Urothelium cell line (cell line): ENCODE measurements around the gene GULP1.

Experiments
- DNase-seq: peaks from one replicate; pipeline ENCODE4 v3.0.0; 2011; ENCODE audit warnings: low spot score, mixed read lengths
- FAIRE-seq: peaks from 2 replicates; lab custom pipeline; 2011; peaks lifted over from hg19 to GRCh38; lab: Jason Lieb, UNC

GULP1 gene

DNA sequence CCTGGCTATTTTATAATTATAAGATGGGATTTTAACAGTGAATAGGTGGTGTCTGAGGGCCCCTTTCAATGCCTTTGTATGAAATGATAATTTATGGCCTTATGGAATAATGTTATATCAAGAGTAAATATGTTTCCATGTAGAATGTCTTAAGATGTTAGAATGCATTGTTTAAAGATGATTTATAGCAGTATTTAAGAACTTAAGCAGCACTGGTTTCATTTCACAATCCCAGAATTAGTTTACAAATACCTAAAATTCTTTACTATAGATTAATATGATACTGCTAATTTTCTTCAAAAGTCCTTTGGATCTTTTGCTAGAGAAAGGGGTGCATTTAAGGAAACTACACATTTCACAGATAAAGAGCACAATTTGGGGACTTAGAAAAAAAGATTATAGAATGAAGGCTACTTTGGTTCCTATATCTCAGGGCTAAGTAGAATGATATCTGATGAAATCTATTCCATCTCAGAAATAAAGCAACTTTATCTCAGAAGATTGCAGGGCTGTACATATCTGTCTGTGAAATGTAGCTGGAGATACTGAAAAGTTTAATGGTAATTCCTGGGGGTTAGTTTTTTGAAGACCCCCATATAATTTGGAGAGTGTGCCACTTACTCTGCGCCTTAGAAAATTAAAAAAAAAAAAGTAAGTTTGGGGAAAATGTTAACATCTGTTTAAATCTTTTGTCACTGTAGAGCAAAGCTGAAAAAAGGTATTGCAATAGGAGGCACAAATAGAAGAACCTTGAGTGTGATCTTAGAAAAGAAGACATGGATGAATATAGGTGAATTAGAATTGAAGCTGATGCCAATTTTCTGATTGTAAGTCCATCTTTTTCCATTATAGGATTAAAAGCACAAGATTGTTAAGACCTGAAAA is 123.4 kb downstream of the GULP1 start:
- DNase-seq (no peak), FAIRE-seq (no peak)

DNA sequence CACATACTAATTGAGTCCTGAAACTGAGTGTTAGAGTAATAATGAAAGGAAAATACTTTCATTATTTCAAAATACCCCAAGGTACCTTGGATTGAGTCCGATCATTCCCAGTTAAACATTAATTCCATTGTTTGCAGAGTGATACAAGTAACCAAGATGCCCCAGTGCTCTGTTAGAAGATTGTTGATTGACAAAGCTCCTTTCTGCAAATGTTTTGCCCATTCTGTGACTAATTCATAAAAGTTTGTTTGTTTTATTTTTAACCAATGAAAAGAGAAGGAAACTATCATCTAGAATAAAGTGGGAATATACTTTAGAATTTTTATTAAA is 124.0 kb downstream of the GULP1 start:
- DNase-seq (no peak), FAIRE-seq (no peak)

DNA sequence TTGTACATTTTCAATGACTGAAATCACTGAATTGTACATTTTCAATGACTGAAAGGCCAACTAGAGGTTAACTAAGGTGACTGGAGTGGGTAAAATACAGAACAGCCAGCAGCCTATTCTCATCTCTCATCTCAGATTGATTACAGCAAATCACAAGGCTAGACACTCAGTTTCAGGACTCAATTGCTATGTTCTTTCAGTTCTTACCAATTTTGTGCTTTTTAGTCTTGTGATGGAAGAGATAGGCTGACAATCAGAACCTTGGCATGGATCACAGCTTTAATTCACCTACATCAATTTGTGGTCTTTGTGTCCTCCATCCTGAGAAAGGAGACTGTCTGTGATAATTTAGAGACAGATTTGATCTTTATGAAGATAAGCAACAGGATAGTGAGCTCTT is 124.7 kb downstream of the GULP1 start:
- DNase-seq (no peak), FAIRE-seq (no peak)

DNA sequence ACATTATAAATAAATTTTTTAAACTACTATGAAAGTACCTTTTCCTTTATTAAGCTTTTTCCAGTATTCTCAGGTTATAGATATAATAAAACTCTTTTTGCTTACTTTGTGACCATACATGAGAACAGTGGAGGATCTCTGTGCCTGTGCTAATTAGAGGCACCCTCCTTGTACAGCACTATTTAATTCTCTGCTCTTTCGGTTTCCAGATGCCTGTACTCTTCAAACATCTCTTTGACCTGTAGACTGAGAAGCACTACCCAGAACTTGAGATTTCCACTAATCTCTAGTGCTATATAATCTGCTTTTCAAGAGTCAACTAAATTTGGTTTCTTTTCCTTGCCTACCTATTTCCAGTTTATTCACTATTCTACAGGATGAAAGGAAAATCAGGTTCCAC is 131.1 kb downstream of the GULP1 start:
- no peak for FAIRE-seq
- no peak for DNase-seq

DNA sequence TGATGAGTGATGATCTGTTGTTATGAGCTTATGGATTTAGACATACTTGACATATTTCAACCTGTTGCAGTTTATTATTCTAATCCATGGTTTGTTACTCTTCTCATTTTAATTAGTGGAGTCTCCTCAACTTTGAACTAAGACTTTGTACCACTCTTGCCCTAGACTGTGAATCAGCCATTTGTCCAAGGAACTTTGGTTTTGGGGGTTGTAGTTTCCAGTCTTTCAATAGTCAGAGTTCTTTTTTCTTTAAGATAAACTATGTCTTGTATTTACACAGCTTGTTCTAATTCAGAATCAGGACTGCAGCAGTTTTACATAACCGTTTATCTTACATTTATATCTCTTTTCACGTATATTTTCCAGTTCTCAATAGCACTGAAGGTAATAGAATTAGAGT is 133.6 kb downstream of the GULP1 start:
- no peak for DNase-seq
- no peak for FAIRE-seq

DNA sequence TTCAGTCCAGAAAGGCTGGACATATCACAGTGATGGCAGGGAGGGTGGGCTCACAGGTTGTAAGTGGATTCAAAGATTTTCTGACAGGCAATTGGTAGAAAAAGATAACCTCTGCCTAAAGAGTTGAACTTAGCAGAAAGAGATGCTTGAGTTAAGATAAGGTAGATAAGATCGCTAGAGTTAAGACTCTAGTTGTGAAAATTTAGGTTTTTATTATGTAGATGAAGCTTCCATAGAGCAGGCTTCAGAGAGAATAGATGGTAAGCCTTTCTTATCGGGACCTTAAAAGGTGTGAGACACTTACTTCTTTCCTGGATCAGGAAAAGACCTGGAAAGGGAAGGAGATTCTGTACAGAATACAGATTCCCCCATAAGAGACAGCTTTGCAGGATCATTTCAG is 134.4 kb downstream of the GULP1 start:
- FAIRE-seq = no peak
- no peak for DNase-seq

DNA sequence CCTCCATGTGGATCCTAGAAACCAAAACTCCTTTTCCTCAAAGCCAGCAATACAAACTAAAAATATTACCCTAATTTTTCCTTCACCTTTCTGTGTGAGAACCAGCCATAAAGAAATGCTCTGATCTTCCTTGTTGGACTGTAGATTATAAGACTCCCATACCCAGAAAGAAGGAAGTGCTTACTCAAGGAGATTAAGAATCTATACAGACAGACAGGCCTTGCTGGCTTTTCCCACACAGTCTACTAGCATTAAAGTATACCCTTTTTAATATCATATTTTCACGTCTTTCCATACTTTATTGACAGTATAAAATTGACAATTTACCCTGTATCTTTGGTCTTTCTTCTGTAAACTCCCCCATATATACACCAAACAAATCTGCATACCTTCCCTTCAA is 139.0 kb downstream of the GULP1 start:
- FAIRE-seq (no peak), DNase-seq (no peak)

DNA sequence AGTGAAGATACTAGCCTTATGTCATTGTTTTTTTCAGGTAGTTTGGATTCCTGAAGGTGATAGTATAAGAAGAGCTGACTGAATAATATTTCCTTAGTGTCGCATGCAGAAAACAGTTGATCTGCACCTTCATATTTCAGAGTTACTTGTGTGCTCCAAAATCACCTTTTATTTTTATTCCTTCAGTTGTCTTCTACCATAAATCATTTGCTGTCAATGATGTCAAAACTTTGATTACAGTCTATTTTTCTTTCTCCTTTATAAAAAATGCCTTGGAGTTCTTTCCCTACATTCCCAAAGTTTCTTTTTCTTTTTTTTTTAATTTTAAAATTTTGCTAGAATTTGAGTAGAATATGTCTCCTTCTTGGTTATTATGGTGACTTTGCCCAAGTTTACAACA is 142.3 kb downstream of the GULP1 start:
- FAIRE-seq (no peak), DNase-seq (no peak)

DNA sequence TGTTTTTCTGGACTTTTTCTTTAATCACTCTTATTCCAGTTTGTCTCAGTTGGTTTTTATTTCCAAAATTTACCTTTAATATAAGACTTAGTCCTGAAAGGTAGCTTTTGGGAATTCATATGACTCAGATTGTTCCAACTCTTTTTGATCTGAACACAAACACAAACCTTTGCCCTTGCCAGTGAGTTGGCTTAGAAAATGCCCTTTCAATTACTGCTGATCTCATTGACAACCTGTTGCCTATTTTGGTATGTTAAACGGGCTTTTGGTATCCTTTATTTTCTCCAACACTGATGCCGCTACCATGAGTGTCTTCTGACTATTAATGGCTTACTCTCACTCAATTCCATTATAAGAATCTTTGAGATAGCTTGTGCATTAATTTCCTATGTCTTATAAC is 143.4 kb downstream of the GULP1 start:
- FAIRE-seq = no peak
- no peak for DNase-seq

DNA sequence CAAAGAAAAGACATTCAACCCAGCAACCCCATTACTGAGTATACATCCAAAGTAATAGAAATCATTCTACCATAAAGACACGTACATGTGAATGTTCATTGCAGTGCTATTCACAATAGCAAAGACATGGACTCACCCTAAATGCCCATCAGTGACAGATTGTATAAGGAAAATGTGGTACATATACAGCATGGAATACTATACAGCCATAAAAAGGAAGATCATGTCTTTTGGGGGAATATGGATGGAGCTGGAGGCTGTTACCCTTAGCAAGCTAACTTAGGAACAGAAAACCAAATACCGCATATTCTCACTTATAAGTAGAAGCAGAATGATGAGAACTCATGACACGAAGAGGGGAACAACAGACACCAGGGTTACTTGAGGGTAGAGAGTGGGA is 145.9 kb downstream of the GULP1 start:
- FAIRE-seq (no peak), DNase-seq (no peak)

DNA sequence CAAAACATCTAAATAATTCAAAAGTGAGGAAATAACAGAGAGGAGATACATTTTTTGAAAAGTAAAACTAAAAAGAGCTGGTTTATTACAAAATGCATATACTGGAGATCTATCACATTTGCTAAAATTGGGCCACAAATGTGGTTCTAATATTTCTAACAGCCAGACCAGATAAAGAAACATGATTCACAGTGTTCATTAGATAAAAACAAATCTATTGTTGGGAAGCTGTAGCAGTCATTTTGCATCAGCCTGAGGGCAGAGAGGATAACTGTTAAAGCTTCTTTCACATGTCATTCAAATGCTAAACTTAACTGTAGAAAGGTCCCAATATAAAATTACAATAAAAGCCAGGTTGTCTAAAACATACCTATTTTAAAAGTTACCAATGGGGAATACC is 148.3 kb downstream of the GULP1 start:
- DNase-seq (no peak), FAIRE-seq (no peak)

DNA sequence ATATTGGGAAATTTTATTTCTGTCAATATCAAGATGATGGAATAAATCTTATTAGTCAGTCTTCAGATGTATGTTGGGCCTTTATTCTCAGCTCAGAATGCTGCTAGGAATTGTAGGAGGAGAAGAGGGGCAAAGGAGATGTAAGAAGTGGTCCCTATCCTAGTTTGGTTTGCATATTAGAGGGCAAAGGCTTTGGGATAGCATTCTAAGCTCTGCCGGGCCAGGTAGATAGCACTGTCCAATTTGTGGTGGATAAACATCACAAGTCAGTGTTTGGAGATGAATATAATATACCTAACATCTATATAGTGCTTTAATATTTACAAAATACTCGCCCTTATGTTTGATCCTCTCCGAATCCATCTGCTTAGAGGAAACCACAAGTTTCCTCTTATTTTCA is 149.2 kb downstream of the GULP1 start:
- DNase-seq (no peak), FAIRE-seq (no peak)

DNA sequence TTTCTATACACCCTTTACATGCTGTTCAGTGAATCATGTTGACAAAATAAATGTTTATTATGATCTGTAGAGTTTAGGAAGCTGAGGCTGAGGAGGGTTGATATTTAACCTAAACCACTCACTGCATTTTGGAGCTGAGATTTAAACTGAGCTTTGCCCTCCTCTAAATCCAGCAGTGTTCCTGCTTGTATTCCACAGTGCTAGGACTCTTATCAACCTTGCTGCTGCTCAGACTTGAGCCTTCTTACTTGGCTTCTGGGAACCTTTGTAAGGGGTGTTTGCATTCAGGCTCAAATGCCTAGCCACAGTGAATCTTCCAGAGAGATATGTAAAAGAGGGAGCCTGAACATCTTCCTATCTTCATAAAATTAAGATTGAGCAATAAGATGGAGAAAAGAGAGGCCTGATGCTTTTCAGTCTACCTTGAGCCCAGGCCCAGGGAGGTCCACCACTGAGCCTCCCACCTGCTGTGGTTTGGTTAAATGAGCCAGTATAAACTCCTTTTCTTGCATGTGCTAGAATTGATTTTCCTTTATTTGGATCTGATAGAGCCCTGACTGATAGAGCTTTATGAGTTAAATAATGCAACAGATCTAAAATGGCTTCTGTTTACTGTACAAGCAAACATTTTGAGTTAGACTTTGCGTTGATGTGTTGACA is 149.7 kb downstream of the GULP1 start:
- FAIRE-seq (no peak), DNase-seq (no peak)

DNA sequence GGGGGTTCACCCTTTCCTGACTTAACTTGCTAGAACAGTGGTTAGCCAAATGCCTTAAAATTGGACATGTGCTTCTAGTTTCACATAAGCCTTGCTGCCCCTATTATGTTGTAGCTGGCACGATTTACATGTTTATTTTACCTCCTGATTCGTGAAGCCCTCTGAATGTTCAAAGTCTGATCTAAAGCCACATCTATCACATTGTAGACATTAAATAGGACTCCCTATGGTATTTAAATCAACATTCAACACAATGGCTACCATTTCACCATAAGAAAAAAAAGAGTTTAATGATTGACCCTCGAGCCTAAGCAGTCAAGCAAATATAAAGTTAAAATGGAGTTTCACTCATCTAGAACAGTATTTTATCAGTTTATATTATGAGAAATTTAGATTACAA is 151.5 kb downstream of the GULP1 start:
- FAIRE-seq (no peak), DNase-seq (no peak)

DNA sequence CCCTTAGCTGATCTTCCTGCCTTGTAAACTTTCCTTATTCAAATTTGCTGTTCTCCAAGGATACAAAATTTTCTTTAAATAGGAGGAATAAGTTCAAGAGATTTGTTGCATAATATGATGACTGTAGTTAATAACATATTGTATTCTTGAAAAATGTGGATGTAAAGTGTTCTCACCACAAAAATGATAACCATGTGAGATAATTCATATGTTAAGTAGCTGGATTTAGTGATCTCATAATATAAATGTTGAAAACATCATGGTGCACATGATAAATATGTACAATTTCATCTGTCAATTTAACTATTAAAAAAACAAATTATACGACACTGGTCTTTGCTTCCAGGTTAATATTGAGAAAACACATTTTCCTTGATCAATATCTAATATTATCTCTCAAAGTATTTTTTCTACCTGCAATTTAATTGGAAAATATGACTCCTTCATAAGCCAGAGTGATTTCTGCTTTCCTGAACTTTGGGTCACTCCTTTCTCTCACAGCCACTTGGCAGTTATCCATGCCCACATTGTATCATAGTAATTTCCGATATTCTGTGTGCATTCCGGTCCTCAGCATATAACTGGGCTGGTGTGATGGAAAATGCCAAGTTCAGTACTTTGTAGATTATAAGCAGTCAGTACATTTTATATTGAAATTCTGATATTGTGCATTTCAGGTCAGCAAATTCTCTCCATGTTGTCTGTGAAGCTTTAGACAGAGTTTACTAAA is 152.6 kb downstream of the GULP1 start:
- DNase-seq (no peak), FAIRE-seq (no peak)

DNA sequence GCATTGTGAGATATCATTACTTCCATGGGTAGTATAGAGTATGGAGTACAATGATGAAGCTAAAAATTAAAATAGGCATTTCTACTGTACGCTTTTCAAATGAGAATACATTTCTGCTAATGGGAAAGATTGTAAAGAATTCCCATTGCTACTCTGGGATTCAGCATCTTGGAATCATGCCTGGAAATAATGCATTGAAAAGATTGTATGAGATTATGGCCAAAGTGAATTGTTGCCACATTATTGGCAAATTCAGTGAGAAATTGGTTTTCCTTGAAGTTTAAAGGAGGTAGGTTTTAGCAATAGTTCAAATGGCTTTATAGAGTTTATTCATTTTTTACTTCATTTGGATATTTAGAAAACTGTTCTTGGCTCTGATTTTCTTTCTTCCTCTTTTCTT is 157.9 kb downstream of the GULP1 start:
- no peak for FAIRE-seq

DNA sequence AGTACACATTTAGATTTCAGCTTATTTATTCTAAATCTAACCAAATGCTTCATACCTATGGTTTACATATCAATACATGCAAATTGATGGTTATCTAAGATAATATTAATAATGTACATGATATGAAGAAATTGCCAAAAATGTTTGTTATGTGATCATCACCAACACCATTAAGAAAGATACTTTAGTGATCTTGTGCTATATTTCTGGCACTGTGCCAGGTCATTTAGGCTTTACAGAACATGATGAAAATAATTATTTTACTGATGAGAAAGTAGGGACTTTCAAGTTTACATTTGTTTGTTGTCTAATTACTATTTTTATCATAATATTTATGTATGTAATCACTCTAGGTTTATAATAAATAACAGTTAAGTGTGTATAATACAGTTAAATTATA is 158.3 kb downstream of the GULP1 start:
- DNase-seq (no peak), FAIRE-seq (no peak)

More for the DNA sequence above, 157.9 kb downstream of the GULP1 start:
- DNase-seq = no peak

DNA sequence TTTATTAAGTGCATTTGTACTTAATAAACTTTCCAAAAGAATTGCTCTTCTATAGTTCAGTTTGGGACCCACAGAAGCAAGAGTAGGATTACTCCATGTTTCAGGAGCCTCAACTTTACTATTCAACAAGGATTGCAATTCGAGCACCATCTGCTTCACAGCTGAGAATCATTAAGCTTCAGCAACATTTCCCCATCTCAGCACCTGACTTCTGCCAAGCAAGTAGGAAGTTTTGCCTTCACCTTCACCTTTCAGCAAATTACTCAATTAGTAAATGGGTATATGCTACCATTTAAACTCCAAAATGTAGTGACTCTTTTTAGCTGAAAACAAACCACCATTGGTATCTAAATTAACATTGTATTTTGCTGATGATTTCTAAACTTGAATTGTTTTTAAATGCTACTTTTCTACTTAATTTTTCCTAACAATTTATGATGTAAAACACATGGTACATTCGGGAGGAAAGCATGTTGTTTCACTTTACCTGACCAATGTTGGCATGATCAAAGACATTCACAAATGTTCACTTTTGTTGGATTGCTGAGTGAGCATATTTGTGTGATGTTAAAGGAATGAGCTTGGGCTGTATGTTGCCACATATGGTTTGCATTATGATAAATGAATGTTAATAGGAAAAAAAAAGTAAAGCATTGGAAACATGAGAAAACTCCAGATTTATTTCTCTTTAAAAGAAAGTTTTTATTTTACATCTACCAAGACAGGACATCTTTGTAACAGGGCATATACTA is 159.2 kb downstream of the GULP1 start:
- DNase-seq (no peak), FAIRE-seq (no peak)

DNA sequence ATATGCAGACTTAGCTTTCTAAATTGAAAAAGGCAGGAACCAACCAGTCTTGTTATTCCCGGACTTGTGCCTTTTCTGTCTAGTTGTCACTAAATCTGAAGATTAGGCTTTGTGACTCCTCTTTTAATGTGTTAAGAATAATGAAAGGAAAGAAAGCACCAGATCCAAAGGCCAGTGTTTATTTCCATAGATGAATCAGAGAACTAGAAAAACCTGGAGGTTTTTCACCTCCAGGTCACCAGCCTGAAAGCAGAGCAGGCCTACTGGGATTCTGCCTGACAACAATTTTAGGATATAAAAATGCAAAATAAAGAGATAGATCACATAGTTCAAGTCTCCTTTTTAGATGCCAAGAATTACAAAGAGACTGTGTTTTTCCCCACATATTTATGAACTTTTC is 160.4 kb downstream of the GULP1 start:
- no peak for DNase-seq

DNA sequence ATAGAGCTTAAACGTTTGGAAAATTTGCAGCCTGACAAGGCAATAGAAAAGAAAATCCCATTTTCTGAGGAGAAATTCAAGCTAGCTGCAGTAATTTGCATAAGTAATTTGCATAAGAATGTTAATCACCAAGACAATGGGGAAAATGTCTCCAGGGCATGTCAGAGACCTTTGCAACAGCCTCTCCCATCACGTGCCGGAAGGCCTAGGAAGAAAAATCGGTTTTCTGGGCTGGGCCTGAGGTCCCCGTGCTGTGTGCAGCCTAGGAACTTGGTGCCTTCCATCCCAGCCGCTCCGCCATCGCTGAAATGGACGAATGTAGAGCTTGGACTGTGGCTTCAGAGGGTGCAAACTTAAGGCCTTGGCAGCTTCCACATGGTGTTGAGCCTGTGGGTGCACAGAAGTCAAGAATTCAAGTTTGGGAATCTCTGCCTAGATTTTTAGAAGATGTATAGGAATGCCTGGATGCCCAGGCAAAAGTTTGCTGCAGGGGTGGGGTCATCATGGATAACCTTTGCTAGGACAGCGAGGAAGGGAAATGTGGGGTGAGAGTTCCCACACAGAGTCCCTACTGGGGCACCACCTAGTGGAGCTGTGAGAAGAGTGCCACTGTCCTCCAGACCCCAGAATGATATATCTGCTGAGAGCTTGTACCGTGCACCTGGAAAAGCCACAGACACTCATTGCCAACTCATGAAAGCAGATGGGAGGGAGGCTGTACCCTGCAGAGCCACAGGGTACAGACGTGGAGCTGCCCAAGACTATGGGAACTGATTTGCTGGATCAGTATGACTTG is 164.6 kb downstream of the GULP1 start:
- DNase-seq (no peak), FAIRE-seq (no peak)

More for the DNA sequence above, 160.4 kb downstream of the GULP1 start:
- FAIRE-seq = no peak
